HFFc6 (cell line): Measurements from ENCODE around the gene ZP2. TPM values are rescaled to one million over a fixed set of nuclear protein-coding genes. Genes with fewer than 3 reads are reported as not detected.

Source experiments
- DNase-seq: peaks from one replicate; pipeline ENCODE4 v3.0.0-alpha.2; 2018
- H3K27ac Mint-ChIP-seq: 2 replicates; pipeline ENCODE4 v1.8.0; 2020; ENCODE audit warnings: mild to moderate bottlenecking, mixed read lengths
- H3K27me3 Mint-ChIP-seq: 2 replicates; pipeline ENCODE4 v1.8.0; 2021; ENCODE audit warnings: mild to moderate bottlenecking, moderate library complexity, mixed read lengths; ENCODE audit not compliant: insufficient read depth
- H3K36me3 Mint-ChIP-seq: 2 replicates; pipeline ENCODE4 v1.8.0; 2021; ENCODE audit warnings: low read depth, mixed read lengths
- H3K4me1 Mint-ChIP-seq: 2 replicates; pipeline ENCODE4 v1.8.0; 2020; ENCODE audit warnings: low read depth, mixed read lengths
- H3K4me3 Mint-ChIP-seq: 2 replicates; pipeline ENCODE4 v1.8.0; 2020; ENCODE audit warnings: mild to moderate bottlenecking, moderate library complexity, mixed read lengths
- H3K9me3 Mint-ChIP-seq: 2 replicates; pipeline ENCODE4 v1.8.0; 2020; ENCODE audit warnings: mild to moderate bottlenecking, mixed read lengths
- CTCF ChIP-seq: fragments of 200-600 bp; sonication (generic); IDR thresholded peaks from 2 replicates; pipeline ENCODE4 v1.5.0; 2021; ENCODE audit warnings: antibody characterized with exemption, mild to moderate bottlenecking
- total RNA-seq, 6 experiments: library from RNA; stranded (reverse); fragmentation: NEBNext Ultra II Directional; extraction: Animal tissue kit (Norgen Biotek cat#: 25700); gene quantifications; 2 replicates in 1 of 6; 3 replicates in 5 of 6; pipeline ENCODE4 v1.2.3, GENCODE V29; 2021

The ZP2 gene
- total RNA-seq, 6 experiments from 2014 or later, result not detected

DNA sequence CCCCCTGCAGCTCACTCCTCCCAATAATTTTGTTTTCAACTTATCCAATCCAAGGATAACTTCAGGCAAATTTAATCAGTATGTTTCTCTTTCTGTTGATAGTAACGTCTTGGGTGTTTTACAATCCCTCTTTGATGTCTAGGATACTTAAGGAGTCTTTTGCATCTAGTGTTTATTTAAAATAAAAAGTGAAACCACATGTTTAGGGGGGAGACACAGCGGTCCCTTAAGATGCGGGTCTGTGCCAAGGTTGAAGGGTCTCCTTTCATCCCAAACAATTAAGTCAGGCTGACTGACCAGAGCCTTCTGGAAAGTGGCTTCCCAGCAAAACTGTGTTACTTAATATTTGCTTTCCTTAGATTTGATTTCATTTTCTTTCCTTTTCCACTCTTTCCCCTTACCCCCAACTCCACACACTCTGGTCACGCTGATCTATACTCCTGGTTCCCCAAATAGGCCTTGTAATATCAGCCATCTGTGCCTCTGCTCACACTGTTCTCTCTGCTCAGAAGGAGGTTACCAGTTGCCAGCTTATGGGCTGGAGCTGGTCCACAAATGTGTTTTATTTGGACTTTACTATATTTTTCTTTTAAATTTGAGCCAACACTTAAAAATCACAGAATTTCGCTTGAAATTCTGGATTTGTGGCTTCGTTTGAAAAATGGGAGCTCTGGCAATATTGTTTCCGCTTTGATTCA, 33.3 kb upstream of the ZP2 start:
- Mint-ChIP-seq H3K4me3 (no peak overlapping the region), H3K27me3 (peaks cover 36% of the 10 kb centered on the region), H3K27ac (no peak overlapping the region), H3K36me3 (no peaks in the 10 kb centered on the region), H3K4me1 (no peaks in the 10 kb centered on the region), H3K9me3 (no peaks in the 10 kb centered on the region)
- DNase-seq, result no peak
- no peak for TF ChIP-seq CTCF

GRCh38 chr16:21242756-21243155, 31.4 kb upstream of the ZP2 start:
- Mint-ChIP-seq H3K4me1 (no peaks in the 10 kb centered on the region), H3K9me3 (no peaks in the 10 kb centered on the region), H3K36me3 (no peaks in the 10 kb centered on the region), H3K4me3 (no peak overlapping the region), H3K27me3 (peaks cover 31% of the 10 kb centered on the region), H3K27ac (no peak overlapping the region)
- TF ChIP-seq CTCF, result no peak
- DNase-seq, result no peak

- H3K4me1 Mint-ChIP-seq, result no peaks in the 10 kb centered on the region
- H3K4me3 Mint-ChIP-seq, result no peak overlapping the region
- H3K27me3 Mint-ChIP-seq, result peaks cover 30% of the 10 kb centered on the region
- H3K27ac Mint-ChIP-seq, result no peak overlapping the region
- H3K9me3 Mint-ChIP-seq, result no peaks in the 10 kb centered on the region
- no peak for DNase-seq
- no peak for TF ChIP-seq CTCF
- H3K36me3 Mint-ChIP-seq, result no peaks in the 10 kb centered on the region
Measured at GRCh38 chr16:21239646-21240045, 28.3 kb upstream of the ZP2 start.

GRCh38 chr16:21236831-21237230, 25.5 kb upstream of the ZP2 start:
- Mint-ChIP-seq H3K36me3 (no peaks in the 10 kb centered on the region), H3K27me3 (peaks cover 26% of the 10 kb centered on the region), H3K4me3 (no peak overlapping the region), H3K27ac (no peak overlapping the region), H3K4me1 (no peaks in the 10 kb centered on the region), H3K9me3 (no peaks in the 10 kb centered on the region)
- no peak for TF ChIP-seq CTCF
- DNase-seq, result no peak

GRCh38 chr16:21235199-21235585, 23.8 kb upstream of the ZP2 start:
- H3K27me3 Mint-ChIP-seq, result peaks cover 25% of the 10 kb centered on the region

More at GRCh38 chr16:21235199-21235585, 23.8 kb upstream of the ZP2 start:
- no peaks in the 10 kb centered on the region for H3K9me3 Mint-ChIP-seq
- no peaks in the 10 kb centered on the region for H3K4me1 Mint-ChIP-seq
- no peaks in the 10 kb centered on the region for H3K36me3 Mint-ChIP-seq
- no peak overlapping the region for H3K4me3 Mint-ChIP-seq
- no peak for DNase-seq
- no peak overlapping the region for H3K27ac Mint-ChIP-seq
- no peak for TF ChIP-seq CTCF
